ENCODE data around the gene C18orf54.
"Not testable (repeated sequence)": the region's sequence is repeated elsewhere in the genome, so short reads cannot be mapped to it uniquely, and the experiment has no call there.

C18orf54 gene

DNA sequence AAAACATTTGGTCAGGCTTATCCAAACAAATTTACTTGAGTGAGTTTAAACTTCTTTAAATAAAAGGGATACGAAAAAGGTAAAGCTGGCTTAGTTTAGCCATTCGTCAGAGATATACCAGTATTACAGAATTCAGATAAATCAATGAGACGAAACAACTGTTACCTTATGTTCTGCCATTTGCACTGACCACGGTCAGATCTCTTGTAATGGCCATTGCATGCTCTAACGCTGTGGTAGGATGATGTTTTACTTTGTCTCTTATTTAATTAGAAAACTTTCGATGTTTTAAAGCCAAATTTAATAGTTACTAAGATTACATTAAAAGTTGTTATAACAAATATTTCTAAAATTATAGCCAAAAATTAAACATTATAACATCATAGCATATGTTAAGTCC is 1.5 kb downstream of the C18orf54 start:
- Histone ChIP-seq H3K4me3 (peak overlapping the region; percentile 79), H3K36me3 (replicated peaks) (peaks cover 5% of the 10 kb centered on the region; the same call in 1 of the 2 replicates), H3K9me3 (no peaks in the 10 kb centered on the region), H3K27me3 (ENCODE audit: low read depth) (no peaks in the 10 kb centered on the region), H3K4me1 (peaks cover 13% of the 10 kb centered on the region)
- in situ Hi-C loops (cut with MboI; ENCODE audit: low sequenced_read_pairs), result no loop called here
- DNase-seq (ENCODE audit: low spot score in 2 of 2), result no peak

DNA sequence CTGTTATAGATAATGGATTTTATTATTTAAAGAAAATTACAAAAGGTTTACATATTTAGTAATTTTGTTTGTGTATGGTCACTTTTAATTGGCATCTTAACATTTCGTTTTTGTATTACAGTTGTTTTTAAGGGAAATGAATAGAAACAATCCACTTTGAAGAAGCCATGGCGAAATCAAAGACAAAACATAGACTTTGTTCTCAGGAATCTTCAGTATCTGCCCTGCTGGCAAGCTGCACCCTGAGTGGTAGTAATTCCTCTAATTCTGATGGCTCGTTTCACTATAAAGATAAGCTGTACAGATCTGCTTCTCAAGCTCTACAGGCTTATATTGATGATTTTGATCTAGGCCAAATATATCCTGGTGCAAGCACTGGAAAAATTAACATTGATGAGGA is 2.7 kb downstream of the C18orf54 start:
- H3K27me3 ChIP-seq (ENCODE audit: low read depth), result no peaks in the 10 kb centered on the region
- DNase-seq (ENCODE audit: low spot score in 2 of 2), result no peak
- in situ Hi-C loops (cut with MboI; ENCODE audit: low sequenced_read_pairs), result no loop called here
- peaks cover 13% of the 10 kb centered on the region for H3K4me1 ChIP-seq
- peaks cover 5% of the 10 kb centered on the region; the same call in 1 of the 2 replicates for H3K36me3 ChIP-seq (replicated peaks)
- no peak overlapping the region for H3K4me3 ChIP-seq
- H3K9me3 ChIP-seq, result no peaks in the 10 kb centered on the region

DNA sequence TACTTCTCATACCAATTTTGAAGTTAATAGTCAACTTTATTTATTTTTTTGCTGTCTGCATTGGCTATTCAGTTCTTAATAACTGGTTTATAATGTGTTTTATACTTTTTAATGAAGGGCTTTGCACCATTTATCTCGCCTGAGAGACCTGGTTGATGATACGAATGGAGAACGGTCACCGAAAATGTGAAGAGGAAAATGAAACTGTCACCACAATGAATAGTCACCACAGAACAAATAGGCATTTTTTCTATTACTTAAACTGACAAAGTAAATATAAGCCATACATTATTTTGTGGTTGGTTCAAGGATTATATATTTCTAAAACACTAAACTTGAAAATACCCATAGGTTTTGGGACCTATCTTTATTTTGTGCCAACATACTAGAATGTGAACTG is 20.4 kb downstream of the C18orf54 start:
- no peaks in the 10 kb centered on the region for H3K9me3 ChIP-seq
- peaks cover 5% of the 10 kb centered on the region for H3K36me3 ChIP-seq (replicated peaks)
- H3K4me1 ChIP-seq, result peaks cover 5% of the 10 kb centered on the region
- no peaks in the 10 kb centered on the region for H3K27me3 ChIP-seq (ENCODE audit: low read depth)
- no peak for DNase-seq (ENCODE audit: low spot score in 2 of 2)
- in situ Hi-C loops (cut with MboI; ENCODE audit: low sequenced_read_pairs), result no loop called here
- no peak overlapping the region for H3K4me3 ChIP-seq

DNA sequence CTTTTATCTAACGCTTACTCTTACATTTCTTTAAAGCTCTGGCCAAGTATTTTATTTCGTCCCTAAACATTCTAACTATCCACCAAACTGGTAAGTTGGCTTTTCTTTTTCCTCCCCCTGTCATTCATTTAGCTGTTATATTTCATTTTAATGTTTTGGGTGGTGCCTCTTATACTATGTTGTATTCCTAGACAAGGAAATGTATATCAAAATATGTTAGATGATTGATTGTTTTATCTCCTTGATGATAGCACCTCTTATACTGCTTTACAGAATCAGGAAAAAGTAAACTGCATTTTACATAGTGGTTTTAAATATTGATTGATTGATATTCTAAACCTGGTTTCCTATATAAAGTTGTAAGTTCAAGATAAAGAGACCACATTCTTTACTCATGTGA is 23.9 kb downstream of the C18orf54 start:
- in situ Hi-C loops (cut with MboI; ENCODE audit: low sequenced_read_pairs), result no loop called here
- Histone ChIP-seq H3K27me3 (ENCODE audit: low read depth) (no peaks in the 10 kb centered on the region), H3K36me3 (replicated peaks) (no peaks in the 10 kb centered on the region; the same call in 1 of the 2 replicates), H3K9me3 (no peaks in the 10 kb centered on the region), H3K4me1 (peaks cover 5% of the 10 kb centered on the region), H3K4me3 (no peak overlapping the region)
- DNase-seq (ENCODE audit: low spot score in 2 of 2), result no peak

DNA sequence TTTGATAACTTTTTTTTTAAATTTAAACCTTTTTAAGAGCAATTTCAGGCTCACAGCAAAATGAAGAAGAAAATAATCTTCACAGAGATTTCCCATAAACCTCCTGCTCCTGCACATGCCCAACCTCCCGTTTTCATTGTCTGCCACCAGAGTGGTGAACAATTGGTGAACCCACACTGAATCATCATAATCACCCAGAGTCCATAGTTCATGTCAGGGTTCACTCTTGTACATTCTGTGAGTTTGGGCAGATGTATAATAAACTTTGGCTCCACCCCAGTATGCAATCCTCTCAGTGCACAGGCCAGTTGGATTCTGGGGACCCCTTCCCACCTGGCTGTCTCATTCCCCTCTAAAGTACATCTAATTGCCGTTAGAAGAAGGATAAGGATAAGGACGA is 24.4 kb downstream of the C18orf54 start:
- H3K9me3 ChIP-seq, result no peaks in the 10 kb centered on the region
- DNase-seq (ENCODE audit: low spot score in 2 of 2), result no peak
- no peak overlapping the region for H3K4me3 ChIP-seq
- in situ Hi-C loops (cut with MboI; ENCODE audit: low sequenced_read_pairs), result no loop called here
- H3K27me3 ChIP-seq (ENCODE audit: low read depth), result no peaks in the 10 kb centered on the region
- H3K36me3 ChIP-seq (replicated peaks), result no peaks in the 10 kb centered on the region; the same call in 1 of the 2 replicates
- peaks cover 5% of the 10 kb centered on the region for H3K4me1 ChIP-seq

DNA sequence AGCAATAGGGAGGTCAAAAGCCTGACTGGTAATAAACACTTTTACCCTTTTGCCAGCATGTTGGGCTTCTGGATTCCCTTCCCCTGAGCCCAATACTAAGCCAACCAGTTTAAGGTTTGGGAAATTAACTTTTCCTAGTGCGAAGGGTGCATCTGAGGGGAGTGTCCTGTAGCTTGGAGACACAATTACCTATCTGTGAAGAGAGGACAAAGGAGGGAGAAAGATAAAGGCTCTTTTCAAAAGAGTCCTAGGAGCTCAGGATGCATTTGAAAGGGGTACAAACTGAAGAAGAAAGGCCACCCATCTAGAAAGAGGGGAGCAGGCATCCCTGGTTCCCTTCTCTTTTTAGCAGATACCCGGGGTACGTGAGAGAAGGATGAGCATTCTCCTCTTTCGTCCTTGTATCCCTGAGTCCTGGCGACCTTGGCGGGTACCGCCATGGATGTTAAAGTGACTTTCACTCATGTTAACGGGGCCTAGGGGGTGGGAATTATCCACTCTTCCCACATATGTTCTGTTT is 25.1 kb downstream of the C18orf54 start:
- in situ Hi-C loops (cut with MboI; ENCODE audit: low sequenced_read_pairs), result no loop called here
- Histone ChIP-seq H3K4me3 (no peak overlapping the region), H3K4me1 (peaks cover 5% of the 10 kb centered on the region)

DNA sequence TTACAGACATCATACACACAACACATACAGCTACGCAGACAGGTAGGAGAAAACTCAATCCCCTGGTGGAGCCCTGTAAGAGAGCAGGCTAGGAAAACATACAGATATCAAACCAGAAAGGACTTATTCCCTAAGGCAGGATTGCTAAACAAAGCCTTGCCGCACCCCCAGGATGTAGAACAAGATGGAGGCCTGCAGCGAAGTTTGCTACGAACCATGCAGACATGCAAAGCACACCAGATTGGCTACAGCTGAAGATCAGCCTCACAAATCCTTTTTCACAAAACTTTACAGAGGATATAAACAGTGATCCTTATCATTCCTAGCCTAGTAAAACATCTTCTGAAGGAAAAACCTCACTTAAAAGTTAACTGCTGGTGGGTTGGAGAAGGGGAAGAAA is 28.3 kb downstream of the C18orf54 start:
- no peak overlapping the region for H3K4me3 ChIP-seq
- H3K4me1 ChIP-seq, result peaks cover 4% of the 10 kb centered on the region
- no peak for DNase-seq (ENCODE audit: low spot score in 2 of 2)
- in situ Hi-C loops (cut with MboI; ENCODE audit: low sequenced_read_pairs), result no loop called here
- no peaks in the 10 kb centered on the region for H3K9me3 ChIP-seq
- no peaks in the 10 kb centered on the region for H3K27me3 ChIP-seq (ENCODE audit: low read depth)
- no peaks in the 10 kb centered on the region; the same call in 1 of the 2 replicates for H3K36me3 ChIP-seq (replicated peaks)

More for the DNA sequence above, 25.1 kb downstream of the C18orf54 start:
- H3K9me3 ChIP-seq, result no peaks in the 10 kb centered on the region
- no peaks in the 10 kb centered on the region for H3K27me3 ChIP-seq (ENCODE audit: low read depth)
- H3K36me3 ChIP-seq (replicated peaks), result no peaks in the 10 kb centered on the region; the same call in 1 of the 2 replicates
- no peak for DNase-seq (ENCODE audit: low spot score in 2 of 2)

DNA sequence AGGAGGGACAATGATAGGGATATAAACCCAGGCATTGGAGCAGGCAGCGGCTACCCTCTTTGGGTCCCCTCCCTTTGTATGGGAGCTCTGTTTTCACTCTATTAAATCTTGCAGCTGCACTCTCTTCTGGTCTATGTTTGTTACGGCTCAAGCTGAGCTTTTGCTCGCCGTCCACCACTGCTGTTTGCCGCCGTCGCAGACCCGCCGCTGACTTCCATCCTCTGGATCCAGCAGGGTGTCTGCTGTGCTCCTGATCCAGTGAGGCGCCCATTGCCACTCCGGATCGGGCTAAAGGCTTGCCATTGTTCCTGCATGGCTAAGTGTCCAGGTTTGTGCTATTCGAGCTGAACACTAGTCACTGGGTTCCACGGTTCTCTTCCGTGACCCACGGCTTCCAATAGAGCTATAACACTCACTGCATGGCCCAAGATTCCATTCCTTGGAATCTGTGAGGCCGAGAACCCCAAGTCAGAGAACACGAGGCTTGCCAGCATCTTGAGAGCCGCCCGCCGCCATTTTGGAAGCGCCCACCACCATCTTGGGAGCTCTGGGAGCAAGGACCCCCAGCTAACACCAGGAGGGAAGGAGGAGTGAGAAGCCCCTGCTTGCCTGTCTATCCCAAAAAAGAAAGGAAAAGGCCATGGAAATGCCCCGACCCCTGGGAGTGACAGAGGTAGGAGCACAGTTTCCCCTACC is 29.2 kb downstream of the C18orf54 start:
- in situ Hi-C loops (cut with MboI; ENCODE audit: low sequenced_read_pairs); H3K4me3 ChIP-seq; H3K27me3 ChIP-seq (ENCODE audit: low read depth); H3K36me3 ChIP-seq (replicated peaks); DNase-seq (ENCODE audit: low spot score in 2 of 2); H3K9me3 ChIP-seq; H3K4me1 ChIP-seq: not testable (repeated sequence)

DNA sequence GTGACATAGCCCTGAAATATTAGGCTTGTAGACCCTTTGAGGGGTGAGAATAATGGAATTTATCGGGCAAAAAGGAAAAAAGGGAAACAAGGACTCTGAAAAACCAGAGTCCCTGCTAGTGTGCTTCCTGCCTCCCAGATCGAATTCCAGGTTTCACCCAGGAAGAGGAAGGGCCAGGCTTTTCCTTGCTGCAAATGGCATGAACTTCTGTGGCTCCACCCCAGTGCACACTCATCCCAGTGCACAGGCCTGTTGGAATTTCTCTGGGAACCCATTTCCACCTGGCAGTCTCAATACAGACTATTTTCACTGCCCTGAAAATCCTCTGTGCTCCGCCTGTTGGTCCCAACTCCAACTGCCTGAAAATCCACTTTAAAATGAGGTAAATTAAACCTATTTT is 29.9 kb downstream of the C18orf54 start:
- no peak for DNase-seq (ENCODE audit: low spot score in 2 of 2)
- H3K27me3 ChIP-seq (ENCODE audit: low read depth), result no peaks in the 10 kb centered on the region
- H3K4me1 ChIP-seq, result peaks cover 4% of the 10 kb centered on the region
- in situ Hi-C loops (cut with MboI; ENCODE audit: low sequenced_read_pairs), result no loop called here
- H3K36me3 ChIP-seq (replicated peaks), result no peaks in the 10 kb centered on the region
- no peaks in the 10 kb centered on the region for H3K9me3 ChIP-seq
- no peak overlapping the region for H3K4me3 ChIP-seq

DNA sequence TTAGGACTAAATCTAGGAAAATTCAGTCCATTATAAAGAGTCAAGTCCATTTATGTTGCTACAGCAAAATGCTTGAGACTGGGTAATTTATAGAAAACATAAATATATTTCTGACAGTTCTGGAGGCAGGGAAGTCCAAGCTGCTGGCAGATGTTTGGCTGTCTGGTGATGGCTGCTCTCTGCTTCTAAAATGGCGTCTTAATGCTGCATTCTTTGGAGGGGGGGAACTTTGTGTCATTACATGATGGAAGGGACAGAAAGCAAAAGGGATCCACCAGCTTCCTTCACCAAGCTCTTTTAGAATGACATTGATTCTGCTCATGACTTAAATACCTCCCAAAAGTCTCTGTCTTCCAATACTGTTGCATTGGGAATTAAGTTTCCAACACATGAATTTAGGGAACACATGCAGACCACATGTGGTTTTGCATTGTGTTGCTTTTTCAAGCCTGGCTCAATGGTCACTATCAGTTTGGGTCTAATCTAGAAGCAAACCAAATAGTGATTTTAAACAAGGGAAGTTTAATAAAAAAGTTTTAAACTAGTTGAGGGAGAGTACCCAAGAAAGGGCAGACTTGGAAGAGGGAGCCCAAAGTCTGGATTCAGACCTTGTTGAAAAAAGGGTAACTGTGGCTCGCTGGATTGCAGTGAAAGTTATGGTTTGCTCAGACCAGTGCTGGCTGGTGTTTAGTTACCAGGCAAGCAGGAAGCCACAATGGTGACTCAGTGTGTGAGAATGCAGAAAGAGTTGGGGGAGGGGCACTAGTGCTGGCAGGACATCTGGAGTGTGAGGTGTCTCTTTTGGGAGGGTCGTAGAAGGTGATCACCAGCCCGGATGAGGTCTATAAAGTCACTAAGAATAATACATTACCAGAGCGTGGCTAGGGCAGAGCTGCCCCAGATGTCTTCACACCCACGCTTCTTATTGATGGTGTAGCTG is 30.8 kb downstream of the C18orf54 start:
- Histone ChIP-seq H3K27me3 (ENCODE audit: low read depth) (no peaks in the 10 kb centered on the region), H3K4me1 (peaks cover 4% of the 10 kb centered on the region), H3K4me3 (no peak overlapping the region), H3K36me3 (replicated peaks) (no peaks in the 10 kb centered on the region), H3K9me3 (no peaks in the 10 kb centered on the region)
- peak in 1 of 2 experiments; percentile 38 for DNase-seq (ENCODE audit: low spot score in 2 of 2)
- in situ Hi-C loops (cut with MboI; ENCODE audit: low sequenced_read_pairs), result no loop called here

DNA sequence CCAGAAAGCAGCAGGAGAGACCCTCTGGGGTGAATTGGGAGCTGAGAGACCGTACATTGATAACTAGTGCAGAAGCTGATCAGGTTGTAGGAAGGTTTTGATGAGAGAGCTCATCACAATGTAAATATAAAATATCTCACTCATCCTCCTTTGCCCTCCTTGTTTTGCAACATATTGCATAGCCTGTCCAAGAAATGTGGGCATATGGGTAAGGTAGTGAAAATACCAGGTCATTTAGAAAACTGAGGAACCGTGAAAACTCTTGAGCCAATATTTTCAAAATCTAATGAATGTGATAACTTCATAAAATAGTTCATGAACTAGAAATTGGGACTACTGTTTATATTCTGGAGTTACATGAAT is 31.4 kb downstream of the C18orf54 start:
- no peak overlapping the region for H3K4me3 ChIP-seq
- peaks cover 4% of the 10 kb centered on the region for H3K4me1 ChIP-seq
- in situ Hi-C loops (cut with MboI; ENCODE audit: low sequenced_read_pairs), result no loop called here
- no peaks in the 10 kb centered on the region for H3K9me3 ChIP-seq
- DNase-seq (ENCODE audit: low spot score in 2 of 2), result no peak
- H3K36me3 ChIP-seq (replicated peaks), result no peaks in the 10 kb centered on the region
- H3K27me3 ChIP-seq (ENCODE audit: low read depth), result no peaks in the 10 kb centered on the region

DNA sequence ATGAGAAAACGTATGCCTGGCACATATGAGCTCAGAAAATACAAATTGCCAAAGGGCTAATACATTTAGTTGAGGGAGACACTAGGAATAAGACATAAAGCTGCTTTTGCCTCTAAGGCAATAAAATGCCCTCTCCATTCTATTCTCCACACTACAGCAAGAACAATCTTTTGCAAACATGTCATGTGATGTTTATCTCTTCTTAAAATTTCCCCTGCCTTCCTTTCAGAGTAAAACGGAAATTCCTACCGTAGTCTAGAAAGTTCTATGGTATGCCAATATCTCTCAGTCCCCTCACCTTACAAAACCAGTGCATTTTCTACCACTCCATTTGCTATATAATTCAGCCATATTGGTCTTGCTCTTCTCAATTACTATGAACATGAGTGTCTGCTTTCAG is 33.1 kb downstream of the C18orf54 start:
- no peak for DNase-seq (ENCODE audit: low spot score in 2 of 2)
- H3K36me3 ChIP-seq (replicated peaks), result no peaks in the 10 kb centered on the region
- no peaks in the 10 kb centered on the region for H3K9me3 ChIP-seq
- H3K27me3 ChIP-seq (ENCODE audit: low read depth), result no peaks in the 10 kb centered on the region
- in situ Hi-C loops (cut with MboI; ENCODE audit: low sequenced_read_pairs), result no loop called here
- peaks cover 4% of the 10 kb centered on the region for H3K4me1 ChIP-seq
- no peak overlapping the region for H3K4me3 ChIP-seq

DNA sequence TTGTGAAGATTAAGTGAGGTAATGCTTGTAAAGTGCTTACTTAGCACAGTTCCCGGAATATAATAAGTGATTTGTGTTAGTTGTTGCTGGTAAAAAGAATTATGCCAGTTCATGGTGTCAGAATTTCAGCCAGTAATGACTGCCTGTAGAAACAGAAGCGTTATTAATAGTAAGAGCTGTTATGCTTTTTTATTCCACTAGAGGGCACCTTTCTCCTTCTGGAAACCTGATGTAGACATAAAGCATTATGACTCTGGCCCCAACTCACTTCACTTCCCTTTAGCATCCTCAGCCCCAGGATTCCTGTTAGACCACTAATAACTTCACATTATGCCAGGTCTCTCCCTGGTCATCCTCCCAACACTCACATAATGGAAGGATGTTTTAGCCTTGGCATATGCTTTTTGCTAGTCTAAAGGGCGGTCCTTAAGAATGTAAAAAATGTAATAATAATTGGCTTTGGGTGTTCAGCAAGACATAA is 34.9 kb downstream of the C18orf54 start:
- DNase-seq (ENCODE audit: low spot score in 2 of 2), result peak; percentile 21 to 66
- in situ Hi-C loops (cut with MboI; ENCODE audit: low sequenced_read_pairs), result no loop called here
- Histone ChIP-seq H3K4me3 (no peak overlapping the region), H3K4me1 (peaks cover 4% of the 10 kb centered on the region), H3K27me3 (ENCODE audit: low read depth) (no peaks in the 10 kb centered on the region), H3K9me3 (no peaks in the 10 kb centered on the region), H3K36me3 (replicated peaks) (no peaks in the 10 kb centered on the region)
